Fibroblast of lung (primary cell): Measurements from ENCODE around the gene GRK5.

ENCODE experiments used
- CTCF ChIP-seq, 2 donors: IDR thresholded peaks in 1 of 2; conservative IDR thresholded peaks in 1 of 2; 1 replicate in 1 of 2; 2 replicates in 1 of 2; pipeline ENCODE4 v1.5.1; 2011 to 2012; ENCODE audit warnings: low read length in 2 of 2, control low read depth in 1 of 2, inconsistent platforms in 1 of 2, low read depth in 1 of 2, mild to moderate bottlenecking in 1 of 2
- EZH2 ChIP-seq: IDR thresholded peaks from 2 replicates; pipeline ENCODE4 v1.5.1; 2012; ENCODE audit warnings: low read length, control low read depth, mild to moderate bottlenecking; ENCODE audit errors: missing control alignments

DNA sequence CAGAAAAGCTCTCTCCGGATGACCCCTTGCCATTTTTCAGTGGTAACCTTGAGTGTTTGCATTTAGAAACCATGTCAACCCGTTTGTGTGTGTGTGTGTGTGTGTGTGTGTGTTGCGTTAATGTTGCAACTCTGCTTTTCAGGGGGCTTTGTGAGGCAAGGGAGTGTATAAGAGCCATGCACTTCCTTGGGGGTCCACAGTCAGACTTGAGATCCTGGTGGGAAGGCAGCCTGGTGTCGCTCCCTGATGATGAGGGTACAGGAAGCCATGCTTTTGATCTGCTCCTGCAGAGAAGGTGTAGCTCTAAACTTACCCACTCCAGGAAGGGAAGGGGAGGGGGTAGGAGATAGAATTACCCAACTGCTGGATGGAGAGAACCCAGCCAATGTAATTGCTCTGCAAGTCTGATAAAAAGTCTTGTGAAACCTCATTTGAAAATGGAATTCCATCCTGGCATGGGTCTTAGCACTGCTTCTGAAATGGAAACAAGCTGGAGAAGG is 10.7 kb downstream of the GRK5 start:
- no peak for TF ChIP-seq CTCF (conservative IDR thresholded peaks at IDR 0.05 in 1 of 2, IDR thresholded peaks at IDR 0.05 in 1 of 2; ENCODE audit: low read depth in 1 of 2, low read length in 2 of 2)
- TF ChIP-seq EZH2: no peak
